NB4 (cell line): ENCODE measurements around the gene CXCL11.

ENCODE experiments used
- DNase-seq: peaks from one replicate; pipeline ENCODE4 v3.0.0; 2010; ENCODE audit warnings: low read depth
- H3K4me3 ChIP-seq: one replicate; pipeline ENCODE4 v1.5.1; 2011; ENCODE audit warnings: mild to moderate bottlenecking, low read depth, low read length, moderate library complexity
- CTCF ChIP-seq: IDR thresholded peaks from one replicate; pipeline ENCODE4 v1.5.1; 2012; ENCODE audit warnings: low read depth, low read length
- MAX ChIP-seq: IDR thresholded peaks from 2 replicates; pipeline ENCODE4 v1.6.1; 2011; ENCODE audit warnings: low read depth, low read length
- MYC ChIP-seq: IDR thresholded peaks from 2 replicates; pipeline ENCODE4 v1.6.1; 2011; ENCODE audit warnings: low read depth, low read length
- POLR2A ChIP-seq: IDR thresholded peaks from 2 replicates; pipeline ENCODE4 v1.6.1; 2011; ENCODE audit warnings: mild to moderate bottlenecking; ENCODE audit not compliant: insufficient read length; ENCODE audit errors: extremely low read depth

The CXCL11 gene

GRCh38 chr4:75989846-75990528, 45.9 kb downstream of the CXCL11 start:
- peak overlapping the region; percentile 90 for H3K4me3 ChIP-seq
- no peak for TF ChIP-seq MYC
- no peak for TF ChIP-seq POLR2A
- no peak for TF ChIP-seq CTCF
- TF ChIP-seq MAX = no peak
- DNase-seq = no peak

- DNase-seq = no peak
- TF ChIP-seq CTCF (no peak), POLR2A (no peak), MAX (no peak), MYC (no peak)
These were observed 50.8 kb downstream of the CXCL11 start for GRCh38 chr4:75985116-75985515.

More at GRCh38 chr4:75985116-75985515, 50.8 kb downstream of the CXCL11 start:
- no peak overlapping the region for H3K4me3 ChIP-seq
